ENCODE measurements around the gene LRRC61. TPM values are rescaled to one million over a fixed set of nuclear protein-coding genes. Genes with fewer than 3 reads are reported as not detected.
"Not testable (repeated sequence)": the region's sequence is repeated elsewhere in the genome, so short reads cannot be mapped to it uniquely, and the experiment has no call there.

LRRC61 gene
- total RNA-seq, 2 experiments from 2014 or later = 24.7 to 25.3 TPM

DNA sequence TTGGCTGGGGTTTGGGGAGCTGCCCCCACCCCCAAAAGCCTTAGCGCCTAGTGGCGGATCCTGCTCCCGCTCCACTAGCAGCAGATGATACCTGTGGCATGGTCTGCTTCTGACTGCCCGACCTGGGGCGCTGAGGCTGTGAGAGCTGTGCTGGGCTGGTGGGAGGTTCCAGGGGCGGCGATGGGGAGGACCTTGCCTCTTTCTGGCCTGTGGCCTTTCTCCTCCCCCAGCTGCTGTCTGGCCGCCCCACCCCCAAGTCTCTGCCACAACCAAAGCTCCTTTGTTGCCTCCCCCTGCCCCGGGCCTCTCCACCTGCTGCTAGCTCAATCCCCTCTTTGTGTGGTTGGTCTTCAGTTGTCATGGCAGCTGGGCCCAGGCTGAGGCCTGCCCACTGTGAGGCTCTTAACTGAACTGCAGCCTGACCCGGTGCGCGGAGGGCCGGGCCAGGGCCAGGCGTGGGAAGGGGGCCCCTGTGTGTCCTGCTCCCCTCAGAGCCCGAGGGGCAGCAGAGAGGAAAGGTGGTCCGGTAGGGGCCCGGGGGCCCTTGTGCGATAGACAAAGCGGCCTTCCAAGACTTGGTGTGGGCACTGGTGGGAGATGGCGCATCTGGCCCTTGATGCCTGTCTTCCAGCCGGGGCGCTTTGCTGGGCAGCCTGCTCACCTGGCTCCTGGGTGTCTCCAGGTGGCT lies 60.7 kb downstream of the LRRC61 start:
- ATAC-seq (no peak), DNase-seq (no peak)
- Mint-ChIP-seq H3K27ac (no peak overlapping the region), H3K27me3 (no peaks in the 10 kb centered on the region), H3K4me1 (peaks cover 15% of the 10 kb centered on the region), H3K36me3 (peaks cover 2% of the 10 kb centered on the region), H3K9me3 (ENCODE audit: low read depth) (no peaks in the 10 kb centered on the region), H3K4me3 (no peak overlapping the region)
- CTCF ChIA-PET = no interaction called here

DNA sequence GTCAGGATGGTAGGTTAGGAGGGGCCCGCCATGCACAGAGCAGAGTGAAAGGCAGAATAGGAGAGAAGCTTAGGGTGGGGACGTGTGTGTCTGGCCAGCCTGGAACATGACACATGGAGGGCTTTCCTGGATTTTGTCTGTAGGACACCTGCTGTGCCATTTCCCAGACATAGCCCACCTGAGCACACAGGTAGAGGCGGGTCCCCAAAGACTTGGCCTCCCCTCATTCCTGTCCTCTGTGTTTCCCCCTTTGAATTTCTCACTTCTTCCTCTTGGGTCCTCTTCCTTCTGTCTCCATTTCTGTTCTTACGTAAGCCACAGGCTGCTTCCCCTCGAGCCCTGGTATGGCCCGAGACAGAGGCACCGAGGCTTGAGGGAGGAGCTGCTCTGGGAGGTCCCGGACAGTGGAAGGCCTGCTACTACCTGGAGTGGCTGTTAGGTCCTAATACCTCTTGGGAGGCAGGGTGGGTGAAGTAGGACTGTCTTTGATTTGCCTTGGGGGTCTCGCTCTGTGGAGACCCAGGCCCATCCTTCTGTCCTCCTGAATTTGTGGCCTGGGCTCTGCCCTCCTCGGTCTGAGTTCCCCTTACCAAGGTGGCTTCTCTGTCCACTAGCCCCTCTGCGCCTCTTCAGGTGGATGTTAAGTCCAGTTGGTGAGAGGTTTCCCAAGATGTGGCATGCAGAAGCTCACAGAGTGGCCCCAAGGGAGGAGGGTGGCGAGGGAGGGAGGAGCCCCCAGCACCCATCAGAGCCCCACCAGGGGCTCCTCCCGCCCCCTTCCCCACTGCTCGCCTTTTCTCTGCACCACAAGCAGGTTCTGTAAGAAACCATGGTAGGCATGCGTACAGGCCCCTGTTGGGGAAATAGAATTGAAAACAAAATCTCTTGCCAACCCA lies 61.5 kb downstream of the LRRC61 start:
- Mint-ChIP-seq H3K36me3 (peaks cover 2% of the 10 kb centered on the region), H3K4me1 (peaks cover 15% of the 10 kb centered on the region), H3K27ac (no peak overlapping the region), H3K9me3 (ENCODE audit: low read depth) (no peaks in the 10 kb centered on the region), H3K27me3 (no peaks in the 10 kb centered on the region), H3K4me3 (no peak overlapping the region)
- CTCF ChIA-PET = interaction anchor here (1.3 to 2.4 kb wide), 3 partner anchors 19 to 37 kb away, joined by 3 to 9 read pairs (median 7); no protein-coding TSS in a partner anchor
- no peak for ATAC-seq
- DNase-seq = no peak

DNA sequence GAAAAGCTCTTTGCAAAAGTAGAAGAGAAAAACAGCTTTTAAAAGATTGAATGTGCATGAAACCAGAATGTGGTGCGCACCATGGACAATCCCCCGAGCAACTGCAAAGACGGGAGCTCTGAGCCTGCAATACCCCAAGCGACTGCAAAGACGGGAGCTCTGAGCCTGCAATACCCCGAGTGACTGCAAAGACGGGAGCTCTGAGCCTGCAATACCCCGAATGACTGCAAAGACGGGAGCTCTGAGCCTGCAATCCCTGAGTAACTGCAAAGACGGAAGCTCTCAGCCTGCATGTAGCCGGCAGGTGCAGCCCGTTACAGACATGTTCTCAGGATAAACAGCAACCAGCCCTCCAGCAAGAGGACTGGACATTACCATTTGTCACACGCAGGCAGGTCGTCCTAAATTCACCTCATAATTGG lies 62.2 kb downstream of the LRRC61 start:
- no peaks in the 10 kb centered on the region for H3K27me3 Mint-ChIP-seq
- H3K27ac Mint-ChIP-seq = no peak overlapping the region
- CTCF ChIA-PET = interaction anchor here (1.3 to 2.4 kb wide), 3 partner anchors 19 to 36 kb away, joined by 3 to 9 read pairs (median 7); no protein-coding TSS in a partner anchor
- H3K4me3 Mint-ChIP-seq = no peak overlapping the region
- peaks cover 8% of the 10 kb centered on the region for H3K4me1 Mint-ChIP-seq
- DNase-seq (no peak), ATAC-seq (no peak)
- H3K9me3 Mint-ChIP-seq (ENCODE audit: low read depth) = no peaks in the 10 kb centered on the region
- peaks cover under 1% of the 10 kb centered on the region for H3K36me3 Mint-ChIP-seq

DNA sequence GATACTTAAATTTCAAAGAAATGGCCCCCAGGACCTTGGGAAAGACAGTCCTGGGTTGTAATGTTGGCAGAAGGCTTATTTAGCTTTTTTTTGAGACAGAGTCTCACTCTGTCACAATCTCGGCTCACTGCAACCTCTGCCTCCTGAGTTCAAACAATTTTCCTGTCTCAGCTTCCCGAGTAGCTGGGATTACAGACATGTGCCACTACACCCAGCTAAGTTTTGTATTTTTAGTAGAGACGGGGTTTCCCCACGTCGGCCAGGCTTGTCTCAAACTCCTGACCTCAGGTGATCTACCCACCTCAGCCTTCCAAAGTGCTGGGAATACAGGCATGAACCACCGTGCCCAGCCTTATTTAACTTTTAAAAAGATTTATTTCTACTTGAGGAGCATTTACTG lies 62.7 kb downstream of the LRRC61 start:
- not testable (repeated sequence) for DNase-seq; H3K4me1 Mint-ChIP-seq; H3K27ac Mint-ChIP-seq; H3K36me3 Mint-ChIP-seq; H3K9me3 Mint-ChIP-seq (ENCODE audit: low read depth); ATAC-seq; H3K4me3 Mint-ChIP-seq; H3K27me3 Mint-ChIP-seq
- CTCF ChIA-PET = interaction anchor here (1.3 to 2.4 kb wide), 3 partner anchors 18 to 36 kb away, joined by 3 to 9 read pairs (median 7); no protein-coding TSS in a partner anchor

Other genes with a start within 250 kb of the LRRC61 start
- gene ACTR3C, start 190 bp downstream of the LRRC61 start, total RNA-seq = 1 to 10 TPM; 4.0 to 4.8 TPM
- gene RARRES2, start 18.3 kb downstream of the LRRC61 start, total RNA-seq = not detected
- 10 to 100 TPM; 51.4 to 55.5 TPM for gene REPIN1, start 45.5 kb downstream of the LRRC61 start, total RNA-seq
- gene ZNF775, start 56.0 kb downstream of the LRRC61 start, total RNA-seq = 1 to 10 TPM; 7.5 to 8.4 TPM
- gene GIMAP8, start 127.3 kb downstream of the LRRC61 start, total RNA-seq = 10 to 100 TPM in 1 of 2 experiments, 1 to 10 TPM in 1; 9.9 to 13.1 TPM
- gene GIMAP7, start 191.5 kb downstream of the LRRC61 start, total RNA-seq = 10 to 100 TPM; 49.9 to 89.7 TPM
- gene GIMAP4, start 244.0 kb downstream of the LRRC61 start, total RNA-seq = 100 to 1,000 TPM in 1 of 2 experiments, 10 to 100 TPM in 1; 60.5 to 145 TPM